HG03103 (cell line): ENCODE data around the gene LRRC53.

ENCODE experiments used
- ATAC-seq: cut with Tn5 transposase; IDR thresholded peaks from one replicate; pipeline ENCODE4 v1.9.1; 2021; ENCODE audit warnings: low read depth; ENCODE audit not compliant: unreplicated experiment

LRRC53 gene

DNA sequence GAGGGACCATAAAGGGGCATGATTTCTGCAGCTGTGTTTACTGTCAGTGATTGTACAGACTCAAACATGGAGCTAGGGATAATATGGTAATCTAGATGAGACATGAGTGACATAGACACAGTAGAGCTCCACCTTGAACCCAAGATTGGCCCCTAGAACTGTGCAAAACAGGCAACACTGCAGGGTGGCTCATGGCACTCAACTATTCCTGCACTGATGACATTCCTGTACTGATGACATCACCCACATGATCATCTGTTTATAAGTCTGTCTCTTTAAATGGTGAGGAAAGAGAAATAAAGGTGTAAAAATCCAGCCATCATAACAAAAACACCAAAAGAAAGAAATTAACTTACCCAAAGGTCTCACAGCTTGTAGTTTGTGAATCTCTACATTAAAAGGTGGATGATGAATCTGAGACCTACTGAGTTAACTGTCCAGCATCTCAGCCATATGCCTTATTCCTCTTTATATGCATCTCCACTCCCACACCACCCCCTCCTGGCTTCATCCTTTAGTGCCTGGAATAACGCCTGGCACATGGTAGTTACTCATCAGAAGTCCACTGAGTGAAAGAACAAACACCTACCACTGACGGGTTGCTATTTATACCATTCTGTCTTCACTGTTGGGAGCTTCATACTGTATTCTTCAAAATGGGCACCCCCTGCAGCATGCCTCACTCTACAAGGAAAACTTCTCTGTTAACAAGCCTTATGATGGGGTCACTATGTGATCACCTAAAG is at the start of gene LRRC53:
Gene LRRC53 (minus strand): TSS at position 442 of the 746 bp plus-strand sequence. CDS start 29,262 bp downstream, outside the sequence.
- ATAC-seq = no peak

GRCh38 chr1:74549932-74550331 is 37.5 kb upstream of the LRRC53 start:
- ATAC-seq = no peak

DNA sequence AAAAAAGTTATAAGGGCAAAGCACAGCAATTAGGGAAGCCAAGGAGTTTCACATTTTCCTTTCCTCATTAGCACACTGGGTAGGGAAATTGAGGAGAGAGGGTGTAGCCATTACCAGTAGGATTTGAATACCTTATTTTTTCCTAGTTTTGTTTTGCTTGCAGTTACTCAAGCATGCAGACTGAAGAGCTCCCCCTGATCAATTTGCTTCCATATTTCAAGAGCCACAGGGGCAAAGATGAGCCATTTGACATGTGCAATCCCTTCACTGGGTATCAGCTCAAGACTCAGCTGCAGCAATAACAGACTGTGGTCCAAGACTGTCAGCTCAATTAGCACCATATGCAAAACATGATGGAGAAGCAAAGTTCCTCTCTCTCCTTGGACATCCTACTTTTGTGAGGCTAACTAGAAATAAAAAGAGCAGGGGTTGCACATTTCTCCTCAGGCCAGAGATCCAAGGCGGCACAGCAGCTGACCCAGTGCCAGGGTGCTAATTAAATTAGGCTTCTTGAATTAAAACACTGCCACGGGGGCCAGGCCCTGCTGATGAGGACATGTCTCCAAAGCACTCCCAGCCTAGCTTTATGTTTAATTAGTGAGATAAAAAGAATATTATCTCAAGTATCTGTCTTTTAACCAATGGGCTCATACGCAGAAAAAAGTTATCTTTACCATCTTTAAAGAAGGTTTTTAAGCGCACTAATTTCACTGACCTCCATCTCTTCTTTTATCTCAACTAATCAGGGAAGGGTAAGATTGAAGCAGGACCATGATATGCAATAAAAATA is 36.7 kb upstream of the LRRC53 start:
- no peak for ATAC-seq

GRCh38 chr1:74545821-74546220 is 33.4 kb upstream of the LRRC53 start:
- ATAC-seq = no peak

- ATAC-seq = no peak
Measured at GRCh38 chr1:74534241-74534640, 21.8 kb upstream of the LRRC53 start.

- no peak for ATAC-seq
Measured at GRCh38 chr1:74531796-74532195, 19.4 kb upstream of the LRRC53 start.

- ATAC-seq = no peak
Measured at GRCh38 chr1:74530892-74531291, 18.5 kb upstream of the LRRC53 start.

- no peak for ATAC-seq
Measured at GRCh38 chr1:74528123-74528522, 15.7 kb upstream of the LRRC53 start.

- no peak for ATAC-seq
Measured at GRCh38 chr1:74526708-74527107, 14.3 kb upstream of the LRRC53 start.

DNA sequence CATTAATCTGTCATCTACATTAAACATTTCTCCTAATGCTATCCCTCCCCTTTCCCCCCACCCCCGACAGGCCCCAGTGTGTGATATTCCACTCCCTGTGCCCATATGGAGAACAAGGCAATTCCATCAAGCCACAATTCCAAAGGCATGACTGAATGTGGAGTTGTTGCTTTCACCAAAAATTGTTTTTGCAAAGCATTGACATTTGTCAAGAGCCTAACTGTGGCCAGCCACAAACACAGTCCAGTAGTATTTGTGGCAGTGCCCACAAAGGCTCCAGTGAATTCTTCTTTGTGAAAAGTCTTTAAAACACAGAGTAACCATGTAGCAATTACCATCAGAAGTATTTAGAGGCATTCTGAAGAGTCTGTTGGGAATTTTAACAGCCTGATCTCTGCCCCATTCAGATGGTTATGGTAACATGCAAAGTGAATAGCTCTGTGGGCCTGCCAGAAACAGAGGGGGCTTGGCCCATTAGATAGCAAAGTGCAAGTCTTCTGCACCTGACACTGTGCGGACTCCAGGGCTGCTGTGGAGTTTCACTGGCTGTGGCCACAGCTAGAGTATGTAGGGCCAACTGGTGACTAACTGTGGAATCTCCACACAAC is 11.6 kb upstream of the LRRC53 start:
- ATAC-seq = no peak

GRCh38 chr1:74522148-74522547 is 9.7 kb upstream of the LRRC53 start:
- ATAC-seq = no peak

DNA sequence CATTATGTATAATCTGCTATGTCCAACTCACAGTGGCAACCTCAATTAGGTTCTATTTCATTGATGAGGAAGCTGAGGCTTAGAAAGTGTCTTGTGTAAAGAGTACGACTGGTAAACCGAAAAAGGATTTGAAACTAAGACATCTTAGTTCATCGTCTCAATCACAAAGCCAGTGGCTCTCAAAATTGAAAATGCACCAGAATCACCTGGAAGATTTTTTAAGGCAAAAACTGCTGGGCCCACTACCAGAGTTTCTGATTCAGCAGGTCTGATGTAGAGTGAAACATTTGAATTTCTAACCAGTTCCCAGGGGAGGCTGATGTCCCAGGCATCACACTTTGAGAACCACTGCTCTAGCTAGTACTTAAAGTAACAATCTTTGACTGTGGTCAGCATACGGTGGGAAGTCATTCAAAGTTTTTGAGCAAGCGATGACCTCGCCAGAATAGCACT is 5.2 kb upstream of the LRRC53 start:
- ATAC-seq = peak; percentile 66

DNA sequence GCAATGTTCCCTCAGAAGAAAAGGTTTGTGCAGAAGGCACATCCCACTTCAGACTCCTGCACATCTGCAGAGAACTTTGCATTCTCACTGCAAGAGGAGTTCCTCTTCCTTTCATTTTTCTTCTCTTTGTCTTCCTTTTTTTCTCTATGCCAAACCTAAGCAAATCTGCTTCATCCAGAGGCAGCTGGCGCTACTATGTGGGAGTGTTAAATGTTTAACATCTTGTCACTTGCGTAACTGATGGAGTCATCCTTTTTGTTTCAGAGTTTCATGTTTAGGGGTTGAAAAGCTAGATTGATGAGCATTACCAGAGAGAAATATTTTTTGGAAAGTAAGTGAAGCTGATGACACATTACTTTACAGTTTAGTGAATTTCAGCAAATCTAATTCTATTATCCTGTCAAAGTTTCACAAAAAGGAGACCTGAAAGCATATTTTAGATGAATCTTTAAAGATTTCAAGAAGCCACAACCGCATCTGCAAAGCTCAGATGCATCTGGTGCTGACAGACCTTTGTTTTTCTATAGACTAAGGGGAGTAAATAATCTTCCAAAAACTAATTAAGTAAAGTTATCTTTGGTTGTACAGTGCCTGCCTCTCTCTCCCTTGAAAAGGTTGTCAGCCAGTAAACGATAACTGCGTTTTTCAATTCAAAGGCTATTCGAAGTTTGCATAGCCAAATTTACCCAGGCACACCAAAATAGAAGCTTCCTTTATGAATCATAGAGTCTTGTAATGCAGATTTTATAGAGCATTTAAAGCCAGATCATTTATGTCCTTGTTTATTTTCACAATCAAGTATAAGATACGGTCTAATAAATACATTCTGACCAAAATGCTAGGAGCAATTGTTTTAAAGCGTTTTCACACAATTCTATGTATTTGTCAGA is 1.2 kb upstream of the LRRC53 start:
- no peak for ATAC-seq

DNA sequence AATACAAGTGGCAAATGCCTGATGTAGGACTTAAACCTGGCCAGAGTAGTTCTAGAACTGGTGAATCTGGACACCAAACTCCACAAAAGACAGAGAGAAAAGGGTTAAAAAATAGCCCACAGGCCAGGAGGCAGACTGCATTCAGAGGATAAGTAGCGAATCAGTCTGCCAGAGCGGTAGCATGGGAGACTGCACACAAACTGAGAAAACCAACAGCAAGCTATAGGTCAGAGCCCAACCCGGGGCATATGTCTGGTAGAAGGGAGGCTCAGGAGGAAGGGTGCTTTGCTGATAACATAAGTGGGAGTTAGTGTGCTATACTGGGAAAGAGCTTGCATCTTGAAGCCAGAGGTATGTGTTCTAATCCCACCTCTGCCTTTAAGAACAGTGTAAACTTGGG is 4.0 kb downstream of the LRRC53 start:
- no peak for ATAC-seq

DNA sequence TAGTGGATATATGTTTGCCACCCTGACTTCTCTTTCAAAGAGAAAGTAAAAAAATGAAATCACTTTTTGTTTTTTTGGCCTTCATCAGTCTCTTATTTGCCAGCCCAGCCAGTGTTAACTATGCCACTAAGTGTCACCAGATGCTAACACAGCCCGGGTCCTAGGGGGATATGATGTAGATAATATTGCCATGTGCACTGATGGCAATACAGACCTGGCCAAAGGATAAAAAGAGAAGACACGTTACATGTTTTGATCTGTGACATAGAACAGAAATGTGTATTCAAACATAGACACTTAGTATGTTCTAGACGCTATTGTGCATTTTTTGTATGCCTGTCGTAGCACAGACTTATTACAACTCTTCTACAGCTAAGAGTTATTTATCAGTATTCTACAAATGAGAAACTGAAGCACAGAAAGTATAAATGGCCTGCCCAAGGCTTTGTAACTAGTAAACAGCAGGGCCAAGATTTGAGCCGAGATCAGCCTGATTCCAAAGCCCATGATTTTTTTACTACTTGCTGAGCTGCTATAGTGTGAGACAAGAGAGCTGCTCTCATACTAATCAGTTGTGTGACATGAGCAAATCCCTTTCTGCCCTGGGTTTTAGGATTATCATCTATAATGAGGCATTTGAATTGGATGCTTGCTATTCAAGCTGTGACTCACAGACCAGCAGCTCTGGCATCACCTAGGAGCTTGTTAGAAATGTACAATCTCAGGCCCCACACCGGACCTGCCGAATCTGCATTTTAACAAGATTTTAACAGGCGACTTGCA is 6.3 kb downstream of the LRRC53 start:
- ATAC-seq = no peak

- no peak for ATAC-seq
Measured at GRCh38 chr1:74504933-74505512, 7.4 kb downstream of the LRRC53 start.

DNA sequence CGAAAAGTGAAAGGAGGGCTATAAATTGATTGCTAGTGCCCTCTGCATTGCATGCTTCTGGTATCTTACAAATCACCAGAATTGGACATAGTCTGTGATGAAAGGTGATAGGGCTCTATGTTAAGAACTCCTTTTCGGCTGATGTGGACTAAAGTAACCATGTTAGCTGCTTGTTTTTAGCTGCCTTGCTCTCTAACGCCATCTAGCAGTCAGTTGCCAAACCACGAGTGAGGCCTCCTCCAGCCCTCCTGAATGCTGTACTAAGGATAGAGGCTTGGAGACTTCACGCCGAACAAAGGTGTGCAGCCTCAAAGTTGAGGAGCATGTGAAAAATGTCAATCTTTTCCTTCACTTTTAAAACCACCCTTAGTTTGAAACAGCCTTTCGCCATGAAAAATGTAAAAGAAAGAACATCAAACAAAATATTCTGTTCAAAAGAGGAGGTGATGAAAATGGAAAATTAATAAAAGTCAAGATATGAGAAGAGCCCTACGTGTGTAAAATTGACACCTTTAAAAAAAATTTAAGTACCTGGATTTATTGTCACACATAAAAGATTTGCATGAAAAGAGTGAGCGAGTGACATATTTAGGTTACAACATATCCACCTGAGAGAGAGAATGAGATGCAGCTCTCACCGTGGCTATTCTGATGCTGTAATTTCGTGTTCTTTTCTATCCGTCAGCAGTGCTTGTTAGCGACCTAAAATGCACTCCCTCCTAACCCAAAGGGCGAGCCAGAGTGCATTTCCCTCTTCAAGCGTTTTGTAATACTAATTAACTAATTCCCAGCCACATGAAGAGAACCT is 8.1 kb downstream of the LRRC53 start:
- ATAC-seq = peak; percentile 87

DNA sequence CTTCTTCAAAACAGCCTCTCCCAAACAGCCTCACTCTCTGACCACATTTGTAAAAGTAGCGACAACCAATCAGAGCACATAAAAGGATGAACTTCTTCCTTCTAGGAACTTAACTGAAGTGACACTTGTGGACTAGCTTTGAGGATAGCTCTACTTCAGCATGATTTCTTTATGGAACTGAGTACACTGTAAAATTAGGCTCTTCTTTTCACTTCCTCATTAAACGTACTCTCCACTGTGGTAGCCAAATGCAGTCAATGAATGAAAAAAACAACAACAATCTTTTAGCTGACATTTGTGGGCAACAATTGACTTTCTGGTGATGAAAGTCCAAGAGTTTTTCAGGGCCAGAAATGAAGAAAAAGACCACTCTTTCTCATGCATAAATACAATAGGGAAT is 9.6 kb downstream of the LRRC53 start:
- ATAC-seq = no peak

DNA sequence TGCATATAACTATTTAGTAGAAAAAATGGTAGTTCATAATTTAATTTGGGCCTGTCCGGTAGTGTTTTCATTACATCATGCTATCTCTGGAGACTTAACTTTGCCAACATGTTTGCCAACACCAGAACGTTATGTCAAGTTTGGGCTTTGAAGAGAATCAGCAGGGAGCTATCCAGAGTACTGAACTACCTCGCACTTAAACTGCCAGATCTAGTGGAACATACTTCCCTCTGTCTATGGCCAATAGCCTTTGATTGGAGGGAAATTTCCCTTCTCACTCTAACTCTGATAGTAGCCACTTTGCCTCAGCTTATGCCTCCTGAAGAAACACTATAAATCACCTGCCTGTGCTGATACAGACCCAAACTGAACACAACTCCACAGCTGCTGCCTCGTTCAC is 10.0 kb downstream of the LRRC53 start:
- ATAC-seq = no peak
